Osteocyte (in vitro differentiated cells): ENCODE data around the gene PCGF2. TPM values are rescaled to one million over a fixed set of nuclear protein-coding genes. Genes with fewer than 3 reads are reported as not detected.

Experiments
- DNase-seq: peaks from one replicate; pipeline ENCODE4 v3.0.0; 2021; ENCODE audit warnings: mixed read lengths; ENCODE audit not compliant: unreplicated experiment; ENCODE audit errors: extremely low spot score
- H3K27ac Mint-ChIP-seq: one replicate; pipeline ENCODE4 v1.8.0; 2021; ENCODE audit warnings: mild to moderate bottlenecking, mixed read lengths; ENCODE audit not compliant: unreplicated experiment
- H3K27me3 Mint-ChIP-seq: one replicate; pipeline ENCODE4 v1.8.0; 2021; ENCODE audit warnings: mixed read lengths; ENCODE audit not compliant: unreplicated experiment
- H3K36me3 Mint-ChIP-seq: one replicate; pipeline ENCODE4 v1.8.0; 2021; ENCODE audit warnings: mixed read lengths; ENCODE audit not compliant: unreplicated experiment
- H3K4me1 Mint-ChIP-seq: one replicate; pipeline ENCODE4 v1.8.0; 2021; ENCODE audit warnings: mixed read lengths; ENCODE audit not compliant: unreplicated experiment
- H3K4me3 Mint-ChIP-seq: one replicate; pipeline ENCODE4 v1.8.0; 2021; ENCODE audit warnings: mild to moderate bottlenecking, moderate library complexity, mixed read lengths; ENCODE audit not compliant: unreplicated experiment
- H3K9me3 Mint-ChIP-seq: one replicate; pipeline ENCODE4 v1.8.0; 2021; ENCODE audit warnings: mixed read lengths; ENCODE audit not compliant: unreplicated experiment
- total RNA-seq: library from RNA; stranded (reverse); gene quantifications from 2 replicates; pipeline ENCODE4 v1.2.1, GENCODE V29; 2021
- TF ChIP-seq, protein P1 (sequence below): fragments of 200-600 bp; sonication (generic); IDR thresholded peaks from 2 replicates; pipeline ENCODE4 v1.5.0; 2021; ENCODE audit warnings: antibody characterized with exemption, mild to moderate bottlenecking, moderate library complexity

Gene PCGF2
- total RNA-seq, 1 donor from 2014 or later: 66.9 TPM

DNA sequence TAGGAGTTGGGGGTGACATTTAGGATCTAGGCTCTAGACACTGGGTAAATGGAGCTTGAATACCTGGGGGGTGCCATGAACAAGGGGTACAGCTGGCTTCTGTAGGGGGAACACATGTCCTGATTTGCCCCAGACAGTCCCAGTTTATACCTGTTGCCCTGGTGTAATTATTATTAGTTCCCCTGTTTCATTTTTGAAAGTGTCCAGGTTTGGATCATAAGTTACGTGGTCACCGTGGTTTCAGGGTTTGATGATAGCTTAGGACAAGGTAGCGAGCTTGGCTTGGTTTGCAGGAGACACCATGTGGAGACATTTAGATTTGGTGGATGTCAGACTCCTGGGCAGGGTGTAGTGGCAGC lies 37.6 kb downstream of the PCGF2 start:
- TF ChIP-seq, protein P1, sequence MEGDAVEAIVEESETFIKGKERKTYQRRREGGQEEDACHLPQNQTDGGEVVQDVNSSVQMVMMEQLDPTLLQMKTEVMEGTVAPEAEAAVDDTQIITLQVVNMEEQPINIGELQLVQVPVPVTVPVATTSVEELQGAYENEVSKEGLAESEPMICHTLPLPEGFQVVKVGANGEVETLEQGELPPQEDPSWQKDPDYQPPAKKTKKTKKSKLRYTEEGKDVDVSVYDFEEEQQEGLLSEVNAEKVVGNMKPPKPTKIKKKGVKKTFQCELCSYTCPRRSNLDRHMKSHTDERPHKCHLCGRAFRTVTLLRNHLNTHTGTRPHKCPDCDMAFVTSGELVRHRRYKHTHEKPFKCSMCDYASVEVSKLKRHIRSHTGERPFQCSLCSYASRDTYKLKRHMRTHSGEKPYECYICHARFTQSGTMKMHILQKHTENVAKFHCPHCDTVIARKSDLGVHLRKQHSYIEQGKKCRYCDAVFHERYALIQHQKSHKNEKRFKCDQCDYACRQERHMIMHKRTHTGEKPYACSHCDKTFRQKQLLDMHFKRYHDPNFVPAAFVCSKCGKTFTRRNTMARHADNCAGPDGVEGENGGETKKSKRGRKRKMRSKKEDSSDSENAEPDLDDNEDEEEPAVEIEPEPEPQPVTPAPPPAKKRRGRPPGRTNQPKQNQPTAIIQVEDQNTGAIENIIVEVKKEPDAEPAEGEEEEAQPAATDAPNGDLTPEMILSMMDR: no peak
- H3K27me3 Mint-ChIP-seq: no peaks in the 10 kb centered on the region
- no peak for DNase-seq
- H3K9me3 Mint-ChIP-seq: no peaks in the 10 kb centered on the region
- H3K4me1 Mint-ChIP-seq: peaks cover 21% of the 10 kb centered on the region
- peaks cover 28% of the 10 kb centered on the region for H3K36me3 Mint-ChIP-seq
- H3K27ac Mint-ChIP-seq: no peak overlapping the region
- no peak overlapping the region for H3K4me3 Mint-ChIP-seq

DNA sequence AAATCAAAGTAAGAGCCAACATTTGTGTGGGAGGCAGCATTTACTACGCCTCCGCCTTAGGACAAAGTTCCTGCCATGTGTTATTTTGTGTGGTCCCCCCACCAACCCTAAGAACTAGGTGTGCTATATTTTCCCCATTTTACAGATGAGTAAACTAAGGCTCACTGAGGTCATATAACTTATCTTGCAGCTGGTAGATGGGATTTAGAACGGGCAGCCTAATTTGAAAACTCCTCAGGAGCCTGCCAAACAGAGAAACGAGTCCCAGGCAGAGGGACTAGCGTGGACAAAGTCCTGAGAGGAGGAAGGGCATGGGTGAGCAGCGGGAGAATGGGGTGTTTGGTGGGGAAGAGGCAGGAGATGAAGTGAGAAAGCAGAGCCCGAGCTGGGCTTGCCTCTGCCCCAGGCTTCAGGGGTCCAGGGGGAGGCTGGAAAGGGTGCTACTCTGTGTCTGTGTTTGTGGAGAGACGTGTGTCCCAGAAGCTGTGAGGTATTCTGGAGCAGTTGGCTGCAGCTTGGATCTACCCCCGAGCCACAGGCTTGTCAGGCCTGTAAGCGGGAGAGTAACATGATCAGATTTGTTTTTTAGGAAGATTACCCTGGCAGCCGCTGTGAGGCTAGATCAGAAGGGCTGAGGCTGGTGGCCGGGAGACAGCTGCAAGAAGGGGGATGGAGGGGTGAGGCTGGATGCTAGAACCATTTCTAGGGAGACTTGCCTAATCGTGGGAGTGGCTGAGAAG lies 38.1 kb downstream of the PCGF2 start:
- Mint-ChIP-seq H3K4me3 (no peak overlapping the region), H3K36me3 (peaks cover 26% of the 10 kb centered on the region), H3K9me3 (no peaks in the 10 kb centered on the region), H3K27me3 (no peaks in the 10 kb centered on the region), H3K4me1 (peaks cover 21% of the 10 kb centered on the region), H3K27ac (peak overlapping the region; percentile 21)
- TF ChIP-seq, protein P1: no peak
- DNase-seq: no peak

GRCh38 chr17:38709104-38709820 lies 38.9 kb downstream of the PCGF2 start:
- TF ChIP-seq, protein P1: no peak
- Mint-ChIP-seq H3K27me3 (no peaks in the 10 kb centered on the region), H3K36me3 (peaks cover 26% of the 10 kb centered on the region), H3K9me3 (no peaks in the 10 kb centered on the region), H3K27ac (no peak overlapping the region), H3K4me3 (no peak overlapping the region), H3K4me1 (peaks cover 25% of the 10 kb centered on the region)
- no peak for DNase-seq

GRCh38 chr17:38707678-38708351 lies 40.3 kb downstream of the PCGF2 start:
- Mint-ChIP-seq H3K27me3 (no peaks in the 10 kb centered on the region), H3K4me1 (peaks cover 39% of the 10 kb centered on the region), H3K36me3 (peaks cover 23% of the 10 kb centered on the region), H3K27ac (no peak overlapping the region), H3K9me3 (no peaks in the 10 kb centered on the region), H3K4me3 (no peak overlapping the region)
- no peak for DNase-seq
- TF ChIP-seq, protein P1: no peak
